H9 (cell line): ENCODE results near the gene DNAI7. TPM values are rescaled to one million over a fixed set of nuclear protein-coding genes. Genes with fewer than 3 reads are reported as not detected.

Source experiments
- DNase-seq: peaks from one replicate; pipeline ENCODE4 v3.0.0-alpha.2; 2017
- H2AFZ ChIP-seq: one replicate; pipeline ENCODE4 v1.6.1; 2013; ENCODE audit warnings: mild to moderate bottlenecking, low read length, control low read depth, moderate library complexity
- H2AK5ac ChIP-seq: 2 replicates; pipeline ENCODE4 v1.6.1; 2013; ENCODE audit warnings: low read length, control low read depth, mixed read lengths; ENCODE audit not compliant: insufficient read length
- H2BK120ac ChIP-seq: one replicate; pipeline ENCODE4 v1.6.1; 2013; ENCODE audit warnings: low read depth, mild to moderate bottlenecking, low read length, control low read depth, inconsistent platforms; ENCODE audit not compliant: poor library complexity, severe bottlenecking
- H2BK12ac ChIP-seq: 2 replicates; pipeline ENCODE4 v1.6.1; 2013; ENCODE audit warnings: low read length, control low read depth, mixed read lengths, low read depth; ENCODE audit not compliant: insufficient read length
- H2BK15ac ChIP-seq: 2 replicates; pipeline ENCODE4 v1.6.1; 2013; ENCODE audit warnings: low read depth, low read length, control low read depth
- H2BK20ac ChIP-seq: one replicate; pipeline ENCODE4 v1.6.1; 2013; ENCODE audit warnings: low read depth, mild to moderate bottlenecking, low read length, control low read depth, inconsistent platforms; ENCODE audit not compliant: poor library complexity, severe bottlenecking
- H2BK5ac ChIP-seq: 2 replicates; pipeline ENCODE4 v1.6.1; 2013; ENCODE audit warnings: low read length, control low read depth, mixed read lengths; ENCODE audit not compliant: insufficient read length
- H3K14ac ChIP-seq: 2 replicates; pipeline ENCODE4 v1.6.1; 2013; ENCODE audit warnings: low read length, control low read depth; ENCODE audit not compliant: insufficient read depth
- H3K18ac ChIP-seq: 2 replicates; pipeline ENCODE4 v1.6.1; 2013; ENCODE audit warnings: low read depth, mild to moderate bottlenecking, mixed read lengths, low read length, control low read depth; ENCODE audit not compliant: insufficient read length
- H3K23ac ChIP-seq: 2 replicates; pipeline ENCODE4 v1.6.1; 2013; ENCODE audit warnings: low read length, control low read depth, mixed read lengths, low read depth; ENCODE audit not compliant: insufficient read length
- H3K23me2 ChIP-seq: 2 replicates; pipeline ENCODE4 v1.6.1; 2013; ENCODE audit warnings: low read depth, mild to moderate bottlenecking, mixed read lengths, low read length, control low read depth; ENCODE audit not compliant: insufficient read length, poor library complexity, severe bottlenecking
- H3K27ac ChIP-seq: 2 replicates; pipeline ENCODE4 v1.5.1; 2013; ENCODE audit warnings: low read length, control low read depth, mixed read lengths, low read depth; ENCODE audit not compliant: insufficient read length
- H3K27me3 ChIP-seq: 2 replicates; pipeline ENCODE4 v1.6.1; 2013; ENCODE audit warnings: low read length, control low read depth, inconsistent platforms; ENCODE audit not compliant: insufficient read depth
- H3K4ac ChIP-seq: 2 replicates; pipeline ENCODE4 v1.6.1; 2013; ENCODE audit warnings: low read depth, mild to moderate bottlenecking, control low read depth, inconsistent platforms, low read length, moderate library complexity
- H3K4me1 ChIP-seq: 2 replicates; pipeline ENCODE4 v1.6.1; 2013; ENCODE audit warnings: low read length, control low read depth, inconsistent platforms; ENCODE audit not compliant: insufficient read depth
- H3K4me2 ChIP-seq: 2 replicates; pipeline ENCODE4 v1.6.1; 2013; ENCODE audit warnings: low read length, control low read depth, mixed read lengths; ENCODE audit not compliant: insufficient read length, insufficient read depth
- H3K56ac ChIP-seq: 2 replicates; pipeline ENCODE4 v1.6.1; 2013; ENCODE audit warnings: low read depth, mild to moderate bottlenecking, mixed read lengths, low read length, control low read depth; ENCODE audit not compliant: insufficient read length
- H3K79me1 ChIP-seq: 2 replicates; pipeline ENCODE4 v1.6.1; 2013; ENCODE audit warnings: low read depth, mild to moderate bottlenecking, moderate library complexity, low read length, control low read depth, inconsistent platforms; ENCODE audit not compliant: insufficient read depth, poor library complexity, severe bottlenecking
- H3K79me2 ChIP-seq: 2 replicates; pipeline ENCODE4 v1.6.1; 2013; ENCODE audit warnings: low read length, control low read depth, inconsistent platforms; ENCODE audit not compliant: insufficient read depth
- H3K9ac ChIP-seq: 2 replicates; pipeline ENCODE4 v1.6.1; 2013; ENCODE audit warnings: low read length, control low read depth, mixed read lengths; ENCODE audit not compliant: insufficient read length; ENCODE audit errors: extremely low read depth
- H3K9me3 ChIP-seq: one replicate; pipeline ENCODE4 v1.6.1; 2013; ENCODE audit warnings: low read depth, low read length, inconsistent platforms; ENCODE audit not compliant: control insufficient read depth
- H3T11ph ChIP-seq: one replicate; pipeline ENCODE4 v1.6.1; 2013; ENCODE audit warnings: mild to moderate bottlenecking, low read length, control low read depth, inconsistent platforms
- H4K20me1 ChIP-seq: one replicate; pipeline ENCODE4 v1.6.1; 2013; ENCODE audit not compliant: control insufficient read depth, insufficient read length, insufficient read depth
- H4K5ac ChIP-seq: 2 replicates; pipeline ENCODE4 v1.6.1; 2013; ENCODE audit warnings: low read depth, mild to moderate bottlenecking, mixed read lengths, low read length, control low read depth; ENCODE audit not compliant: insufficient read length
- H4K8ac ChIP-seq: replicated peaks from 2 replicates; pipeline ENCODE4 v1.6.1; 2013; ENCODE audit warnings: low read length, control low read depth, mixed read lengths, low read depth; ENCODE audit not compliant: insufficient read length
- H4K91ac ChIP-seq: 2 replicates; pipeline ENCODE4 v1.6.1; 2013; ENCODE audit warnings: low read depth, mild to moderate bottlenecking, moderate library complexity, mixed read lengths, low read length, control low read depth; ENCODE audit not compliant: insufficient read length
- H3K27ac Mint-ChIP-seq, 3 experiments: 2 replicates in 2 of 3; 3 replicates in 1 of 3; pipeline ENCODE4 v1.8.0; 2020 to 2021; ENCODE audit warnings: mixed read lengths in 3 of 3, mild to moderate bottlenecking in 1 of 3, moderate library complexity in 1 of 3
- H3K27me3 Mint-ChIP-seq: 2 replicates; pipeline ENCODE4 v1.8.0; 2021; ENCODE audit warnings: low read depth, mild to moderate bottlenecking, moderate library complexity, mixed read lengths
- H3K36me3 Mint-ChIP-seq, 3 experiments: 2 replicates in 2 of 3; 3 replicates in 1 of 3; pipeline ENCODE4 v1.8.0; 2020 to 2021; ENCODE audit warnings: low read depth in 3 of 3, mixed read lengths in 3 of 3; ENCODE audit not compliant: insufficient read depth in 1 of 3
- H3K4me1 Mint-ChIP-seq, 2 experiments: 2 replicates each; pipeline ENCODE4 v1.8.0; 2020; ENCODE audit warnings: mixed read lengths in 2 of 2
- H3K4me3 Mint-ChIP-seq, 2 experiments: 2 replicates in 1 of 2; 3 replicates in 1 of 2; pipeline ENCODE4 v1.8.0; 2020 to 2021; ENCODE audit warnings: mild to moderate bottlenecking in 2 of 2, mixed read lengths in 2 of 2, moderate library complexity in 1 of 2
- H3K9me3 Mint-ChIP-seq, 2 experiments: 2 replicates in 1 of 2; 3 replicates in 1 of 2; pipeline ENCODE4 v1.8.0; 2020; ENCODE audit warnings: mild to moderate bottlenecking in 2 of 2, mixed read lengths in 2 of 2, moderate library complexity in 1 of 2
- WGBS: extraction: QIAGEN DNeasy Blood & Tissue Kit; methylation state at CpG from one replicate; pipeline ENCODE4 v1.1.7; 2013; ENCODE audit warnings: missing lambda C conversion rate, low lambda C conversion rate, mixed read lengths; ENCODE audit not compliant: insufficient read length; ENCODE audit errors: extremely low coverage; 5-methylcytosine and 5-hydroxymethylcytosine counted together
- total RNA-seq: library from RNA; stranded (reverse); gene quantifications from 2 replicates; pipeline ENCODE4 v1.2.1, GENCODE V29; 2021
- TF ChIP-seq, protein P1 (sequence below): fragments of 200-600 bp; sonication (generic); conservative IDR thresholded peaks from 3 replicates; pipeline ENCODE4 v1.8.0; 2021; ENCODE audit warnings: antibody characterized with exemption, mild to moderate bottlenecking

Gene DNAI7
- total RNA-seq, 1 experiment from 2014 or later = not detected

GRCh38 chr12:25194722-25195055 is 271 bp downstream of the DNAI7 start:
- Histone ChIP-seq H3K9ac (no peak overlapping the region), H4K5ac (no peak overlapping the region)
- WGBS = no CpG with 5 or more reads among the region's 11 CpGs

More at GRCh38 chr12:25194722-25195055, 271 bp downstream of the DNAI7 start:
- Histone ChIP-seq H3T11ph (no peak overlapping the region), H3K9me3 (no peaks in the 10 kb centered on the region), H3K23ac (no peak overlapping the region), H3K79me2 (no peaks in the 10 kb centered on the region), H3K23me2 (peaks cover 9% of the 10 kb centered on the region), H2BK20ac (no peak overlapping the region), H4K8ac (no peak overlapping the region), H3K14ac (peak overlapping the region; percentile 80; the same call in 1 of the 2 replicates), H3K56ac (no peak overlapping the region), H3K18ac (peak overlapping the region; percentile 67), H3K4me2 (peak overlapping the region; percentile 99), H3K27ac (no peak overlapping the region), H3K79me1 (no peaks in the 10 kb centered on the region), H2BK5ac (no peak overlapping the region), H2AFZ (no peak overlapping the region), H2BK15ac (no peak overlapping the region), H3K27me3 (no peaks in the 10 kb centered on the region), H2AK5ac (no peak overlapping the region), H3K4ac (no peak overlapping the region; the same call in 1 of the 2 replicates), H2BK120ac (no peak overlapping the region), H2BK12ac (no peak overlapping the region), H4K91ac (no peak overlapping the region), H4K20me1 (no peaks in the 10 kb centered on the region), H3K4me1 (no peaks in the 10 kb centered on the region)
- TF ChIP-seq, protein P1, sequence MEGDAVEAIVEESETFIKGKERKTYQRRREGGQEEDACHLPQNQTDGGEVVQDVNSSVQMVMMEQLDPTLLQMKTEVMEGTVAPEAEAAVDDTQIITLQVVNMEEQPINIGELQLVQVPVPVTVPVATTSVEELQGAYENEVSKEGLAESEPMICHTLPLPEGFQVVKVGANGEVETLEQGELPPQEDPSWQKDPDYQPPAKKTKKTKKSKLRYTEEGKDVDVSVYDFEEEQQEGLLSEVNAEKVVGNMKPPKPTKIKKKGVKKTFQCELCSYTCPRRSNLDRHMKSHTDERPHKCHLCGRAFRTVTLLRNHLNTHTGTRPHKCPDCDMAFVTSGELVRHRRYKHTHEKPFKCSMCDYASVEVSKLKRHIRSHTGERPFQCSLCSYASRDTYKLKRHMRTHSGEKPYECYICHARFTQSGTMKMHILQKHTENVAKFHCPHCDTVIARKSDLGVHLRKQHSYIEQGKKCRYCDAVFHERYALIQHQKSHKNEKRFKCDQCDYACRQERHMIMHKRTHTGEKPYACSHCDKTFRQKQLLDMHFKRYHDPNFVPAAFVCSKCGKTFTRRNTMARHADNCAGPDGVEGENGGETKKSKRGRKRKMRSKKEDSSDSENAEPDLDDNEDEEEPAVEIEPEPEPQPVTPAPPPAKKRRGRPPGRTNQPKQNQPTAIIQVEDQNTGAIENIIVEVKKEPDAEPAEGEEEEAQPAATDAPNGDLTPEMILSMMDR = no peak
- DNase-seq = no peak
- H3K4me3 Mint-ChIP-seq = peak overlapping the region; percentile 97 to 98
- no peaks in the 10 kb centered on the region for H3K27me3 Mint-ChIP-seq
- H3K4me1 Mint-ChIP-seq = peaks cover 12 to 18% of the 10 kb centered on the region in 2 experiments; a peak in 3 of 4 replicates
- no peaks in the 10 kb centered on the region for H3K36me3 Mint-ChIP-seq
- peak overlapping the region in 2 of 3 experiments; percentile 99; a peak in 4 of 7 replicates for H3K27ac Mint-ChIP-seq
- no peaks in the 10 kb centered on the region; a peak in 1 of 5 replicates for H3K9me3 Mint-ChIP-seq
